ENCODE data around the gene PRR15L.
A peak's percentile ranks its signal among the peaks of the same experiment; 100 is the strongest.

Gene PRR15L

GRCh38 chr17:47942096-47942510 is 15.6 kb downstream of the PRR15L start:
- Histone ChIP-seq H4K8ac (ENCODE audit: low read depth, low read length) (no peak overlapping the region), H3K9me3 (replicated peaks in 1 of 2; ENCODE audit: control insufficient read depth in 2 of 2, insufficient read depth in 1 of 2, low read depth in 1 of 2, low read length in 2 of 2) (peaks cover 0 to 2% of the 10 kb centered on the region in 2 donors), H3K36me3 (replicated peaks in 1 of 2; ENCODE audit: control insufficient read depth in 2 of 2, insufficient read depth in 2 of 2, low read length in 2 of 2) (peaks cover 0 to 12% of the 10 kb centered on the region in 2 donors), H2BK12ac (ENCODE audit: low read length) (no peak overlapping the region), H3K4me2 (ENCODE audit: insufficient read depth, low read length, poor library complexity, severe bottlenecking) (peak overlapping the region; percentile 44), H3K9ac (ENCODE audit: low read depth, low read length, poor library complexity) (no peak overlapping the region), H2AK5ac (ENCODE audit: low read depth, low read length) (peak overlapping the region; percentile 30), H4K91ac (ENCODE audit: low read depth, low read length, poor library complexity) (no peak overlapping the region), H2BK120ac (ENCODE audit: low read depth, low read length) (no peak overlapping the region), H3K23ac (ENCODE audit: low read depth, low read length, poor library complexity) (no peak overlapping the region), H3K79me1 (ENCODE audit: low read depth, low read length) (no peaks in the 10 kb centered on the region), H2AFZ (ENCODE audit: low read length) (peak overlapping the region; percentile 91), H3K27me3 (ENCODE audit: control insufficient read depth in 3 of 3, insufficient read depth in 3 of 3, low read depth in 1 of 3, low read length in 3 of 3) (peaks cover 0 to 8% (median 0%) of the 10 kb centered on the region in 3 experiments), H3K4me1 (ENCODE audit: control insufficient read depth in 2 of 2, insufficient read depth in 1 of 2, low read depth in 1 of 2, low read length in 2 of 2) (peaks cover 4 to 7% of the 10 kb centered on the region in 2 donors), H3K27ac (replicated peaks; ENCODE audit: low read length) (no peak overlapping the region), H3K4me3 (ENCODE audit: low read length in 2 of 2) (peak overlapping the region in 1 of 2 donors; percentile 60), H3K14ac (ENCODE audit: low read length) (no peak overlapping the region), H2BK5ac (ENCODE audit: low read length) (peak overlapping the region; percentile 32), H3K18ac (ENCODE audit: low read length) (no peak overlapping the region), H3K4ac (ENCODE audit: low read length) (no peak overlapping the region), H2BK15ac (ENCODE audit: low read length) (no peak overlapping the region)
- no peak for DNase-seq (ENCODE audit: low spot score)
- WGBS, 2 donors (ENCODE audit: extremely low coverage in 2 of 2, insufficient read length in 2 of 2, insufficient replicate concordance in 1 of 2): no CpG with 5 or more reads among the region's 5 CpGs

GRCh38 chr17:47941246-47942095 is 16.2 kb downstream of the PRR15L start, which contains the start of gene PNPO:
Gene PNPO (plus strand): TSS chr17:47941571. CDS start chr17:47941676, 105 bp downstream.
- H4K8ac ChIP-seq (ENCODE audit: low read depth, low read length): peak within 1 kb of the TSS; percentile 94
- peak within 1 kb of the TSS; percentile 80 for H3K18ac ChIP-seq (ENCODE audit: low read length)
- H3K4me3 ChIP-seq (ENCODE audit: low read length in 2 of 2): peak within 1 kb of the TSS; percentile 60 to 83
- H4K91ac ChIP-seq (ENCODE audit: low read depth, low read length, poor library complexity): no peak within 1 kb of the TSS
- no peak within 1 kb of the TSS for H2BK120ac ChIP-seq (ENCODE audit: low read depth, low read length)
- H3K27me3 ChIP-seq (ENCODE audit: control insufficient read depth in 3 of 3, insufficient read depth in 3 of 3, low read depth in 1 of 3, low read length in 3 of 3): peaks cover 0 to 8% (median 0%) of the 10 kb centered on the region in 3 experiments
- peak within 1 kb of the TSS; percentile 91 for H2AFZ ChIP-seq (ENCODE audit: low read length)
- peak within 1 kb of the TSS; percentile 32 for H2BK5ac ChIP-seq (ENCODE audit: low read length)
- no peak within 1 kb of the TSS for H3K27ac ChIP-seq (replicated peaks; ENCODE audit: low read length)
- peaks cover 4 to 7% of the 10 kb centered on the region in 2 donors for H3K4me1 ChIP-seq (ENCODE audit: control insufficient read depth in 2 of 2, insufficient read depth in 1 of 2, low read depth in 1 of 2, low read length in 2 of 2)
- peaks cover 0 to 9% of the 10 kb centered on the region in 2 donors for H3K36me3 ChIP-seq (replicated peaks in 1 of 2; ENCODE audit: control insufficient read depth in 2 of 2, insufficient read depth in 2 of 2, low read length in 2 of 2)
- peak within 1 kb of the TSS; percentile 22 for H3K23ac ChIP-seq (ENCODE audit: low read depth, low read length, poor library complexity)
- peak within 1 kb of the TSS; percentile 43 for H2AK5ac ChIP-seq (ENCODE audit: low read depth, low read length)
- H2BK12ac ChIP-seq (ENCODE audit: low read length): no peak within 1 kb of the TSS
- WGBS, 2 donors (ENCODE audit: extremely low coverage in 2 of 2, insufficient read length in 2 of 2, insufficient replicate concordance in 1 of 2): no CpG with 5 or more reads among the region's 50 CpGs
- H3K4me2 ChIP-seq (ENCODE audit: insufficient read depth, low read length, poor library complexity, severe bottlenecking): peak within 1 kb of the TSS; percentile 67
- H3K4ac ChIP-seq (ENCODE audit: low read length): no peak within 1 kb of the TSS
- no peak within 1 kb of the TSS for H3K14ac ChIP-seq (ENCODE audit: low read length)
- H3K9me3 ChIP-seq (replicated peaks in 1 of 2; ENCODE audit: control insufficient read depth in 2 of 2, insufficient read depth in 1 of 2, low read depth in 1 of 2, low read length in 2 of 2): peaks cover 0 to 2% of the 10 kb centered on the region in 2 donors
- peak within 1 kb of the TSS; percentile 35 for H2BK15ac ChIP-seq (ENCODE audit: low read length)
- peak; percentile 54 for DNase-seq (ENCODE audit: low spot score)
- no peaks in the 10 kb centered on the region for H3K79me1 ChIP-seq (ENCODE audit: low read depth, low read length)
- peak within 1 kb of the TSS; percentile 91 for H3K9ac ChIP-seq (ENCODE audit: low read depth, low read length, poor library complexity)

- DNase-seq (ENCODE audit: low spot score): no peak
- Histone ChIP-seq H3K9me3 (replicated peaks in 1 of 2; ENCODE audit: control insufficient read depth in 2 of 2, insufficient read depth in 1 of 2, low read depth in 1 of 2, low read length in 2 of 2) (peaks cover 0 to 2% of the 10 kb centered on the region in 2 donors), H2AFZ (ENCODE audit: low read length) (no peak overlapping the region), H3K4me2 (ENCODE audit: insufficient read depth, low read length, poor library complexity, severe bottlenecking) (no peak overlapping the region), H2BK12ac (ENCODE audit: low read length) (no peak overlapping the region), H4K8ac (ENCODE audit: low read depth, low read length) (no peak overlapping the region), H2AK5ac (ENCODE audit: low read depth, low read length) (no peak overlapping the region), H3K4ac (ENCODE audit: low read length) (no peak overlapping the region), H2BK120ac (ENCODE audit: low read depth, low read length) (no peak overlapping the region), H3K18ac (ENCODE audit: low read length) (no peak overlapping the region), H3K23ac (ENCODE audit: low read depth, low read length, poor library complexity) (no peak overlapping the region), H3K14ac (ENCODE audit: low read length) (no peak overlapping the region), H4K91ac (ENCODE audit: low read depth, low read length, poor library complexity) (no peak overlapping the region), H3K4me1 (ENCODE audit: control insufficient read depth in 2 of 2, insufficient read depth in 1 of 2, low read depth in 1 of 2, low read length in 2 of 2) (peaks cover 4 to 7% of the 10 kb centered on the region in 2 donors), H2BK5ac (ENCODE audit: low read length) (no peak overlapping the region), H3K27me3 (ENCODE audit: control insufficient read depth in 3 of 3, insufficient read depth in 3 of 3, low read depth in 1 of 3, low read length in 3 of 3) (peaks cover 0 to 8% (median 0%) of the 10 kb centered on the region in 3 experiments), H3K27ac (replicated peaks; ENCODE audit: low read length) (no peak overlapping the region), H3K79me1 (ENCODE audit: low read depth, low read length) (no peaks in the 10 kb centered on the region), H3K36me3 (replicated peaks in 1 of 2; ENCODE audit: control insufficient read depth in 2 of 2, insufficient read depth in 2 of 2, low read length in 2 of 2) (no peaks in the 10 kb centered on the region), H3K9ac (ENCODE audit: low read depth, low read length, poor library complexity) (no peak overlapping the region), H3K4me3 (ENCODE audit: low read length in 2 of 2) (no peak overlapping the region), H2BK15ac (ENCODE audit: low read length) (no peak overlapping the region)
- no CpG with 5 or more reads among the region's 5 CpGs for WGBS, 2 donors (ENCODE audit: extremely low coverage in 2 of 2, insufficient read length in 2 of 2, insufficient replicate concordance in 1 of 2)
These were observed 19.7 kb downstream of the PRR15L start for GRCh38 chr17:47937941-47938340.

GRCh38 chr17:47935961-47936360 is 21.7 kb downstream of the PRR15L start:
- no peak overlapping the region for H2BK15ac ChIP-seq (ENCODE audit: low read length)
- H3K4ac ChIP-seq (ENCODE audit: low read length): no peak overlapping the region
- no peak for DNase-seq (ENCODE audit: low spot score)
- peaks cover 0 to 2% of the 10 kb centered on the region in 2 donors for H3K9me3 ChIP-seq (replicated peaks in 1 of 2; ENCODE audit: control insufficient read depth in 2 of 2, insufficient read depth in 1 of 2, low read depth in 1 of 2, low read length in 2 of 2)
- no peak overlapping the region for H4K8ac ChIP-seq (ENCODE audit: low read depth, low read length)
- H2BK5ac ChIP-seq (ENCODE audit: low read length): no peak overlapping the region
- peaks cover under 1 to 2% of the 10 kb centered on the region in 2 donors for H3K4me1 ChIP-seq (ENCODE audit: control insufficient read depth in 2 of 2, insufficient read depth in 1 of 2, low read depth in 1 of 2, low read length in 2 of 2)
- no peak overlapping the region for H2BK12ac ChIP-seq (ENCODE audit: low read length)
- H2BK120ac ChIP-seq (ENCODE audit: low read depth, low read length): no peak overlapping the region
- H3K79me1 ChIP-seq (ENCODE audit: low read depth, low read length): no peaks in the 10 kb centered on the region
- no peak overlapping the region for H3K9ac ChIP-seq (ENCODE audit: low read depth, low read length, poor library complexity)
- H3K4me3 ChIP-seq (ENCODE audit: low read length in 2 of 2): no peak overlapping the region
- peaks cover 0 to 1% of the 10 kb centered on the region in 2 donors for H3K36me3 ChIP-seq (replicated peaks in 1 of 2; ENCODE audit: control insufficient read depth in 2 of 2, insufficient read depth in 2 of 2, low read length in 2 of 2)
- peaks cover 0 to 2% (median 0%) of the 10 kb centered on the region in 3 experiments for H3K27me3 ChIP-seq (ENCODE audit: control insufficient read depth in 3 of 3, insufficient read depth in 3 of 3, low read depth in 1 of 3, low read length in 3 of 3)
- H3K23ac ChIP-seq (ENCODE audit: low read depth, low read length, poor library complexity): no peak overlapping the region
- no peak overlapping the region for H2AFZ ChIP-seq (ENCODE audit: low read length)
- no peak overlapping the region for H3K18ac ChIP-seq (ENCODE audit: low read length)
- no peak overlapping the region for H3K27ac ChIP-seq (replicated peaks; ENCODE audit: low read length)
- no CpG with 5 or more reads among the region's 5 CpGs for WGBS, 2 donors (ENCODE audit: extremely low coverage in 2 of 2, insufficient read length in 2 of 2, insufficient replicate concordance in 1 of 2)
- H4K91ac ChIP-seq (ENCODE audit: low read depth, low read length, poor library complexity): no peak overlapping the region
- no peak overlapping the region for H3K14ac ChIP-seq (ENCODE audit: low read length)
- H3K4me2 ChIP-seq (ENCODE audit: insufficient read depth, low read length, poor library complexity, severe bottlenecking): no peak overlapping the region
- no peak overlapping the region for H2AK5ac ChIP-seq (ENCODE audit: low read depth, low read length)
